GM21737 (cell line): ENCODE results near the gene ARHGAP28.

ENCODE experiments used
- ATAC-seq: cut with Tn5 transposase; IDR thresholded peaks from one replicate; pipeline ENCODE4 v1.9.1; 2021; ENCODE audit warnings: mild to moderate bottlenecking, moderate library complexity; ENCODE audit not compliant: unreplicated experiment

Gene ARHGAP28

GRCh38 chr18:6954501-6954900 is 225.0 kb downstream of the ARHGAP28 start:
- no peak for ATAC-seq

GRCh38 chr18:6955304-6955703 is 225.8 kb downstream of the ARHGAP28 start:
- ATAC-seq = no peak

GRCh38 chr18:6956495-6956894 is 227.0 kb downstream of the ARHGAP28 start:
- no peak for ATAC-seq

GRCh38 chr18:6956999-6957398 is 227.5 kb downstream of the ARHGAP28 start:
- ATAC-seq = no peak

GRCh38 chr18:6959110-6959509 is 229.6 kb downstream of the ARHGAP28 start:
- no peak for ATAC-seq

GRCh38 chr18:6960124-6960523 is 230.6 kb downstream of the ARHGAP28 start:
- no peak for ATAC-seq

GRCh38 chr18:6960656-6961055 is 231.1 kb downstream of the ARHGAP28 start:
- no peak for ATAC-seq

- no peak for ATAC-seq
Observed at GRCh38 chr18:6961331-6961730, 231.8 kb downstream of the ARHGAP28 start.

GRCh38 chr18:6962571-6963451 is 233.3 kb downstream of the ARHGAP28 start:
- ATAC-seq = no peak

GRCh38 chr18:6963452-6964097 is 234.1 kb downstream of the ARHGAP28 start:
- no peak for ATAC-seq
